HG03045 (cell line): ENCODE data around the gene RUSC2.
"Not testable (repeated sequence)": the region's sequence is repeated elsewhere in the genome, so short reads cannot be mapped to it uniquely, and the experiment has no call there.

Experiments used
- ATAC-seq: cut with Tn5 transposase; IDR thresholded peaks from one replicate; pipeline ENCODE4 v1.9.1; 2021; ENCODE audit warnings: mild to moderate bottlenecking, moderate library complexity; ENCODE audit not compliant: unreplicated experiment

RUSC2 gene

GRCh38 chr9:35519692-35520363, 29.9 kb downstream of the RUSC2 start:
- ATAC-seq, result no peak

- no peak for ATAC-seq
These were observed 30.4 kb downstream of the RUSC2 start for GRCh38 chr9:35520364-35520710.

- ATAC-seq, result no peak
These were observed 31.8 kb downstream of the RUSC2 start for GRCh38 chr9:35521708-35522107.

- ATAC-seq, result no peak
These were observed 32.3 kb downstream of the RUSC2 start for GRCh38 chr9:35522187-35522586.

GRCh38 chr9:35522700-35523099, 32.8 kb downstream of the RUSC2 start:
- no peak for ATAC-seq

GRCh38 chr9:35523556-35523955, 33.6 kb downstream of the RUSC2 start:
- ATAC-seq, result not testable (repeated sequence)

- ATAC-seq, result no peak
These were observed 36.3 kb downstream of the RUSC2 start for GRCh38 chr9:35526087-35526801.

GRCh38 chr9:35529161-35529823, 39.4 kb downstream of the RUSC2 start:
- ATAC-seq, result no peak

GRCh38 chr9:35533398-35533797, 43.5 kb downstream of the RUSC2 start:
- no peak for ATAC-seq

GRCh38 chr9:35534921-35535320, 45.0 kb downstream of the RUSC2 start:
- ATAC-seq, result not testable (repeated sequence)

GRCh38 chr9:35537913-35538312, 48.0 kb downstream of the RUSC2 start:
- no peak for ATAC-seq

- no peak for ATAC-seq
These were observed 48.7 kb downstream of the RUSC2 start for GRCh38 chr9:35538361-35539234.
